Right lobe of liver (tissue), 4 donors: ENCODE measurements around the gene GAB1.

ENCODE experiments used
- CTCF ChIP-seq, 4 donors: fragments of 200-600 bp in 3 of 4; fragments of 450-650 bp in 1 of 4; IDR thresholded peaks; one replicate each; pipeline versions ENCODE4 v1.5.1 to v1.8.0; 2016 to 2022; ENCODE audit warnings: antibody characterized with exemption in 4 of 4, mild to moderate bottlenecking in 2 of 4
- POLR2A ChIP-seq: fragments of 450-650 bp; IDR thresholded peaks from one replicate; pipeline ENCODE4 v1.6.1; 2017; ENCODE audit warnings: antibody characterized with exemption, mild to moderate bottlenecking
- donor health status: DM: no; HTN: no; CAD: no.
- donor health status: DM: no; HTN: no; CAD: no.
- donor health status: DM: no; HTN: yes; CAD: no.

DNA sequence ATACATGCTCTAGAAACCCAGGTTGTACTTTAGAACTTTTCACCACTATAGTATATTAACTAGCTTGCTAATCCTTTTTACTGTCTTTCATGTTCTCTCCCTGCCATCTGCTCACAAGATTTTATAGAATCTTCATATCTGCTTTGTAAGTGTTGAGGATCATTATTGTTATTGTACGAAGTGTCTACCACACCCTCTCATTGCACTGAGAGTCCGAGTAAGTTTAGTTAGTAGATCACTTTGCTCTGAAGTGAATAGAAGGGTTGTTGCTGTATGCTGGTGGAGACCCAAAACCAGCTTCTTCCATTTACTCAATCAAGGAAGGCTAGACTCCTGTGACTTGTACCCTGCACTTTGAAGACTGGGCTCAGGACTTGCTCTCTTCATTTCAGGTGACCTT is 17.1 kb downstream of the GAB1 start:
- TF ChIP-seq CTCF (IDR thresholded peaks at IDR 0.05) (no peak), POLR2A (no peak)
